Activated CD4-positive, alpha-beta T cell treated with anti-CD3 and anti-CD28 coated beads for 24 hours (primary cell): ENCODE results near the gene ELF2.
A peak's percentile ranks its signal among the peaks of the same experiment; 100 is the strongest.
"Not testable (repeated sequence)": the region's sequence is repeated elsewhere in the genome, so short reads cannot be mapped to it uniquely, and the experiment has no call there.

ENCODE experiments used
- DNase-seq, 2 donors: peaks; one replicate each; pipeline ENCODE4 v3.0.0-alpha.2; 2020; ENCODE audit warnings: low read depth in 2 of 2

ELF2 gene

GRCh38 chr4:139021071-139021470 lies 155.9 kb downstream of the ELF2 start:
- not testable (repeated sequence) for DNase-seq

DNA sequence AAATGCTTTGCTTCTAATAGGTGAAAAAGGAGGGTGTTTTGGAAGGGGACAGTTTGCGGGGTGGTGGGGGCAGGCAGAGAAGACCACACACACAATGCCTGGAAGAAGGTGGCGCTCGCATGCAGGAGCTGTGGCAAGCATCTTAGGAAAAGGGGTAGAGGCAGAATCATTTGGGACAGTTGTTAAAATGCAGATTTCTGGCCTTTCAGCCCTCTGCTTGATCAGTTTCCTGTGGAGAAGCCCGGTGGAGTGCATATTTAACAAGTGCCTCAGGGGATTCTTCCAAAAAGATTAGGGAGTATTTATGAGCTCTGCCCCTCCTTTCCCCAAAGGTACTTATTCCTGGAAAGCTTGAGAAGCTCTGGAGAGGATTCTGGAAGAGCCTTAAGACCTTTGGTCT lies 156.6 kb downstream of the ELF2 start:
- DNase-seq, result no peak

DNA sequence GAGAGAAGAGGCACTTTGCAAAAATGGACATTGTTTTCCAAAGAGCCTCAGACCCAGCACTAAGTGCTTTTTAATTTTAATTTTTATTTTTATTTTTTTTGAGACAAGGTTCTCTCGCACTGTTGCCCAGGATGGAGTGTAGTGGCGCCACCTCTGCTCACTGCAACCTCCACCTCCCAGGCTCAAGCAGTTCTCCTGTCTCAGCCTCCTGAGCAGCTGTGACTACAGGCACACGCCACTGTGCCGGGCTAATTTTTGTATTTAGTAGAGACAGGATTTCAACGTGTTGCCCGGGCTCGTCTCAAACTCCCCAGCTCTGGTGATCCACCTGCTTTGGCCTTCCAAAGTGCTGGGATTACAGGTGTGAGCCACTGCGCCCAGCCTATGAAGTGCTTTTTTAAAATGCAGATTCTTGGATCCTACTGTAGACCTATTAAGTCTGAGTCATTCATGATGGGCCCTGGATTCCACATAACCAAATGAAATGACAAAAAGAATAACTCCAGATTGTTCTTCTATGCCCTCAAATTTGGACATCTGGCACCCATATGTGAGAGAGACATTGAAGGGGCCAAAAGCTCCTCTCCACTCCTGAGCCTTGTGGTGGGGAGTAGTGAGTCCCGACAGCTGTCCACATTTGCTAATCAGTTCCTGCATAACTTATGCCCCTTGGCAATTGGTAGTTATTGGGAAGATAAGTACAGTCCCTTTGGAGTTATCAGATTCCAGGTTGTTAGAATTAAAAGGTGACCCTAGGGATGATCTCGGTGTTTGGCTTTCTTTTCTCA lies 157.9 kb downstream of the ELF2 start:
- no peak for DNase-seq

DNA sequence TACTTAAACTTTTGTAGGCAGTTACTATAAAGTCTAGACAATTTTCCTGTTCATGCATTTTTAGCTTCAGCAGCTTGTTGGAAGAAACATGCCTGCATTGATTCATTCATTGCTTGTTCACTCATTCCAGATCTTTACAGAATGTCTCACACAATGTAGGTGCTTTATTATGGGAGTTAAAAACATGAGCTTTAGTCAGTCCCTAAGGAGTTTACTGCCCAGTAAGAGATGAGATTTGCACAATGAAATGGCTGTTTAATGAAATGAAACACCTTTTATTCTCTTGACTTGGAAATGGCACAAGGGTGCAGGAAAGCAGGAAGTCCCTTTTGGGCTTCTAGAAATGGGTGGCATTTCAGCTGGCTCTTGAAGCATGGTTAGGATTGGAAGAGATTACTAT lies 158.5 kb downstream of the ELF2 start:
- DNase-seq, result no peak

- no peak for DNase-seq
Observed at GRCh38 chr4:139017861-139018260, 159.2 kb downstream of the ELF2 start.

- DNase-seq, result peak; percentile 15 to 22
Observed at GRCh38 chr4:139015948-139016471, 161.0 kb downstream of the ELF2 start.

GRCh38 chr4:139015269-139015947 lies 161.6 kb downstream of the ELF2 start, which contains the start of gene NOCT:
Gene NOCT (plus strand): TSS chr4:139015781. CDS start chr4:139015982, 201 bp downstream.
- peak; percentile 85 to 87 for DNase-seq

DNA sequence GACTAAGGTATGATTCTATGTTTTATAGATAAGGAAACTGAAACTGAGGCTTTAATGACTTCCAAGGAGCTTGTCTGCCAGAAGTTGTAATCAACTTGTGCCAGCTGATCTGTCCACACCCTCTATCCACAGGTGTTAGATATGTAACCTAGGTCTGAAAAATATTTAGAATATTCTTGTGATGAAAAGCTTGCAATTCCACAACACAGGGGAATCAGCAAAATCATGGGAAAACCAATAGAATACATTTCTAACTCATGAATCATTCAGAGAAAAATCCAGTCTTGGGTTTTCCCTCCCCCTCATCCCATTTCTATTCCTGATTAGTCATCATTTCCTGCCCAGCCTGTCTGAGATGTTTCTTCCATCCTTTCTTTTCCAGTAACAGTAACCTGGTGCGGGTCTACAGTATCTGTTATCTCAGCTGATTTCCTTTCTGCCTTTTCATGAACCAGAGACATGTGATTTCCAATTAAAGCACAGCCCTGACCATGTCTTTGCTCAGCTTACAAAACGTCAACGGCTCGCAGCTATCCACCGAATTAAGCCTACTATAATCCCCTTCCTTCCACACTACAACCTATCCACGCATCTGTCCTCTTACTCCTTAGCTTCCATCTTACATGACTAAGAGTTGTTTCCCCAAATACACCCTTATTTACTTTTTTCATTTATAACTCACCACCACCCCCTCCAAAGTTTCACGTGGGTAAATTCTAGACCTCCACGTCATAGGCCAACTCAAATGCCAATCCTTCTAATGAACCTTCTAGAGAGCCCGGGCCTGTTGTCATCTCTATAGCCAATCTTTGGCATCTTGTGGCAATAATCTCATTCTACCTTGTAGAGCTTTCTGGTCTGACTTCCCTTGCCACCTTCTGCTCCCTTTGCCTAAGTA lies 162.4 kb downstream of the ELF2 start:
- peak in 1 of 2 donors; percentile 9 for DNase-seq

GRCh38 chr4:139011225-139011950 lies 165.6 kb downstream of the ELF2 start:
- no peak for DNase-seq

DNA sequence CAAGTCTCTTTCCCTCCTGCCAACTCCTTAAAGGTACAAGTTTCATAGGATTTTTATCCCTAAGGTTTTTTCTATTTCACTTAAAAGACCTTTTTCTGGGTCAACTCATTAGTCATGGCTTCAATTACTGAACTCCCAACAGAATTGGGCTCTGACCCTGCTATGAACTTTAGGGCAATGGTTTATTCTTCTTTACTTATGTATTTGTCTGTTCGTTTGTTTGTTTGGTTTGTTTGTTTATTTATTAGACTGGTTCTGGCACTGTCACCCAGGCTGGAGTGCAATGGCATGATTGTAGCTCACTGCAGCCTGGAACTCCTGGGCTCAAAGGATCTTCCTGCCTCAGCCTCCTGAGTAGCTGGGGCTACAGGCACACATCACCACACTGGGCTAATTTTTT lies 167.3 kb downstream of the ELF2 start:
- DNase-seq, result no peak

DNA sequence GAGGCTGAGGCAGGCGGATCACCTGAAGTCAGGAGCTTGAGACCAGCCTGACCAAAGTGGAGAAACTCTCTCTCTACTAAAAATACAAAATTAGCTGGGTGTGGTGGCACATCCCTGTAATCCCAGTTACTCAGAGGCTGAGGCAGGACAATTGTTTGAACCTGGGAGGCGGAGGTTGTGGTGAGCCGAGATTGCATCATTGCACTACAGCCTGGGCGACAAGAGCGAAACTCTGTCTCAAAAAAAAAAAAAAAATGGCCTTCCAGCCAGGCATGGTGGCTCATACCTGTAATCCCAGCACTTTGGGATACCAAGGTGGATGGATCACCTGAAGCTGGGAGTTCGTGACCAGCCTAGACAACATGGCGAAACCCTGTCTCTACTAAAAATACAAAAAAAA lies 168.7 kb downstream of the ELF2 start:
- DNase-seq, result not testable (repeated sequence)

- DNase-seq, result no peak
Observed at GRCh38 chr4:139007640-139008039, 169.4 kb downstream of the ELF2 start.
